ENCODE results near the gene C16orf46. TPM values are rescaled to one million over a fixed set of nuclear protein-coding genes. Genes with fewer than 3 reads are reported as not detected.

C16orf46 gene
- total and polyA plus RNA-seq, 2 experiments from 2014 or later = 0.59 to 1.4 TPM

DNA sequence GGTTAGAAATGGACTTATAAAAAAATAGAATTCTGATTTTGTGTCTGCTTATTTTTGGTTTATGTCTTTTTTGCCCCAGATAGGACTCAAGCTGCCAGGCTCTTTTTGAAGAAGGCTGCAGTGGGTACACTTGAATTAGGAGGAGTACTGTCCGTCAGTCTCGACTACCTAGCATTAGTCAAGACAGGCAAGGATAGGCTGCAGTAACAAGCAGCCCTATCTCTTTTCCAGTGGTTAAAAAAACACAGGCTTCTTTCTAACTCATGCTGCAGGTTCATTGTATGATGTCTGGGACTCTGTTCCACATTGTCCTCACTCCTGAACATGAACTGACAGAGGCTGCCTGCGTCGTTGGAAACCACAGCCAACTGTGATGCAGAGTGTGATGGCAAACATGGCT lies 8.0 kb downstream of the C16orf46 start (continued):
- TF ChIP-seq, protein P1, sequence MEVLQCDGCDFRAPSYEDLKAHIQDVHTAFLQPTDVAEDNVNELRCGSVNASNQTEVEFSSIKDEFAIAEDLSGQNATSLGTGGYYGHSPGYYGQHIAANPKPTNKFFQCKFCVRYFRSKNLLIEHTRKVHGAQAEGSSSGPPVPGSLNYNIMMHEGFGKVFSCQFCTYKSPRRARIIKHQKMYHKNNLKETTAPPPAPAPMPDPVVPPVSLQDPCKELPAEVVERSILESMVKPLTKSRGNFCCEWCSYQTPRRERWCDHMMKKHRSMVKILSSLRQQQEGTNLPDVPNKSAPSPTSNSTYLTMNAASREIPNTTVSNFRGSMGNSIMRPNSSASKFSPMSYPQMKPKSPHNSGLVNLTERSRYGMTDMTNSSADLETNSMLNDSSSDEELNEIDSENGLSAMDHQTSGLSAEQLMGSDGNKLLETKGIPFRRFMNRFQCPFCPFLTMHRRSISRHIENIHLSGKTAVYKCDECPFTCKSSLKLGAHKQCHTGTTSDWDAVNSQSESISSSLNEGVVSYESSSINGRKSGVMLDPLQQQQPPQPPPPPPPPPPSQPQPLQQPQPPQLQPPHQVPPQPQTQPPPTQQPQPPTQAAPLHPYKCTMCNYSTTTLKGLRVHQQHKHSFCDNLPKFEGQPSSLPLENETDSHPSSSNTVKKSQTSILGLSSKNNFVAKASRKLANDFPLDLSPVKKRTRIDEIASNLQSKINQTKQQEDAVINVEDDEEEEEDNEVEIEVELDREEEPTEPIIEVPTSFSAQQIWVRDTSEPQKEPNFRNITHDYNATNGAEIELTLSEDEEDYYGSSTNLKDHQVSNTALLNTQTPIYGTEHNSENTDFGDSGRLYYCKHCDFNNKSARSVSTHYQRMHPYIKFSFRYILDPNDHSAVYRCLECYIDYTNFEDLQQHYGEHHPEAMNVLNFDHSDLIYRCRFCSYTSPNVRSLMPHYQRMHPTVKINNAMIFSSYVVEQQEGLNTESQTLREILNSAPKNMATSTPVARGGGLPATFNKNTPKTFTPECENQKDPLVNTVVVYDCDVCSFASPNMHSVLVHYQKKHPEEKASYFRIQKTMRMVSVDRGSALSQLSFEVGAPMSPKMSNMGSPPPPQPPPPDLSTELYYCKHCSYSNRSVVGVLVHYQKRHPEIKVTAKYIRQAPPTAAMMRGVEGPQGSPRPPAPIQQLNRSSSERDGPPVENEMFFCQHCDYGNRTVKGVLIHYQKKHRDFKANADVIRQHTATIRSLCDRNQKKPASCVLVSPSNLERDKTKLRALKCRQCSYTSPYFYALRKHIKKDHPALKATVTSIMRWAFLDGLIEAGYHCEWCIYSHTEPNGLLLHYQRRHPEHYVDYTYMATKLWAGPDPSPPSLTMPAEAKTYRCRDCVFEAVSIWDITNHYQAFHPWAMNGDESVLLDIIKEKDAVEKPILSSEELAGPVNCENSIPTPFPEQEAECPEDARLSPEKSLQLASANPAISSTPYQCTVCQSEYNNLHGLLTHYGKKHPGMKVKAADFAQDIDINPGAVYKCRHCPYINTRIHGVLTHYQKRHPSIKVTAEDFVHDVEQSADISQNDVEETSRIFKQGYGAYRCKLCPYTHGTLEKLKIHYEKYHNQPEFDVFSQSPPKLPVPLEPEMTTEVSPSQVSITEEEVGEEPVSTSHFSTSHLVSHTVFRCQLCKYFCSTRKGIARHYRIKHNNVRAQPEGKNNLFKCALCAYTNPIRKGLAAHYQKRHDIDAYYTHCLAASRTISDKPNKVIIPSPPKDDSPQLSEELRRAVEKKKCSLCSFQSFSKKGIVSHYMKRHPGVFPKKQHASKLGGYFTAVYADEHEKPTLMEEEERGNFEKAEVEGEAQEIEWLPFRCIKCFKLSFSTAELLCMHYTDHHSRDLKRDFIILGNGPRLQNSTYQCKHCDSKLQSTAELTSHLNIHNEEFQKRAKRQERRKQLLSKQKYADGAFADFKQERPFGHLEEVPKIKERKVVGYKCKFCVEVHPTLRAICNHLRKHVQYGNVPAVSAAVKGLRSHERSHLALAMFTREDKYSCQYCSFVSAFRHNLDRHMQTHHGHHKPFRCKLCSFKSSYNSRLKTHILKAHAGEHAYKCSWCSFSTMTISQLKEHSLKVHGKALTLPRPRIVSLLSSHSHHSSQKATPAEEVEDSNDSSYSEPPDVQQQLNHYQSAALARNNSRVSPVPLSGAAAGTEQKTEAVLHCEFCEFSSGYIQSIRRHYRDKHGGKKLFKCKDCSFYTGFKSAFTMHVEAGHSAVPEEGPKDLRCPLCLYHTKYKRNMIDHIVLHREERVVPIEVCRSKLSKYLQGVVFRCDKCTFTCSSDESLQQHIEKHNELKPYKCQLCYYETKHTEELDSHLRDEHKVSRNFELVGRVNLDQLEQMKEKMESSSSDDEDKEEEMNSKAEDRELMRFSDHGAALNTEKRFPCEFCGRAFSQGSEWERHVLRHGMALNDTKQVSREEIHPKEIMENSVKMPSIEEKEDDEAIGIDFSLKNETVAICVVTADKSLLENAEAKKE (CRISPR knock-in tag; IDR thresholded peaks at IDR 0.05) = no peak

DNA sequence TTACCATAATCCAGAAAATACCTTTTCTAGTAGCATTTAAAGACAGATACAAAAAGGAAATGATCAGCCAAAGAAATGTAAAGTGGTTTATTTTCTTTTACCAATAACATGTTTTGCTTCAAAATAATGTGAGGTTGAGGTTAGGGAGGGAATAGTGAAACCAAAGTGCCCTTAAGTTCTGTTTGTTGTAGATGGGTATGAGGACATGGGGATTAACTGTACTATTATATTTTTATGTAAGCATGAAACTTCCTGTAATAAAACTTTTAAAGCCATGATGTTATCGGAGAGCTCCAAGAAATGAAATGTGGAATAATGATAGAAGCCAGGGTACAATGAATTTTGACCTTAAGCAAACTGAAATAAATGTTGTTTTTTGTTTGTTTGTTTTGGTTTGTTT lies 9.9 kb downstream of the C16orf46 start:
- no peaks in the 10 kb centered on the region for H3K9me2 ChIP-seq (ENCODE audit: insufficient read depth)
- H3K4me1 Mint-ChIP-seq = peaks cover 8% of the 10 kb centered on the region
- no peaks in the 10 kb centered on the region for H3K27me3 ChIP-seq (ENCODE audit: insufficient read depth)
- peaks cover 2% of the 10 kb centered on the region for H3K27me3 Mint-ChIP-seq (ENCODE audit: insufficient read depth, low read depth, poor library complexity)
- no peak for DNase-seq (ENCODE audit: low spot score)
- H3K4me1 ChIP-seq (ENCODE audit: insufficient read depth) = peaks cover 6% of the 10 kb centered on the region; the same call in 1 of the 2 replicates
- H3K9me3 Mint-ChIP-seq = no peaks in the 10 kb centered on the region
- no peaks in the 10 kb centered on the region for H3K36me3 ChIP-seq (ENCODE audit: insufficient read depth)
- H4K20me1 ChIP-seq (replicated peaks; ENCODE audit: insufficient read depth) = no peaks in the 10 kb centered on the region
- TF ChIP-seq, protein P1 (CRISPR knock-in tag; IDR thresholded peaks at IDR 0.05) = no peak
- TF ChIP-seq EZH2phosphoT487 (IDR thresholded peaks at IDR 0.05; ENCODE audit: unreplicated experiment) (no peak), NANOG (IDR thresholded peaks at IDR 0.05; ENCODE audit: borderline replicate concordance) (no peak)
- H2AFZ ChIP-seq = no peak overlapping the region
- H3K36me3 Mint-ChIP-seq (ENCODE audit: low read depth) = no peaks in the 10 kb centered on the region
- H3K4me2 ChIP-seq = no peak overlapping the region
- H3K27ac ChIP-seq (ENCODE audit: low read depth) = no peak overlapping the region
- H3K4me3 Mint-ChIP-seq = no peak overlapping the region
- no peaks in the 10 kb centered on the region for H3F3A ChIP-seq (replicated peaks; ENCODE audit: low read depth)
- no peak for ATAC-seq
- no peak overlapping the region for H3K4me3 ChIP-seq
- H3K27ac Mint-ChIP-seq = no peak overlapping the region
- no peaks in the 10 kb centered on the region for H3K79me2 ChIP-seq (replicated peaks; ENCODE audit: insufficient read depth)

Measured in GM23338 (cell line).